GM21723 (cell line): ENCODE data around the gene BAIAP2.
"Not testable (repeated sequence)": the region's sequence is repeated elsewhere in the genome, so short reads cannot be mapped to it uniquely, and the experiment has no call there.

Experiments
- ATAC-seq: cut with Tn5 transposase; IDR thresholded peaks from one replicate; pipeline ENCODE4 v1.9.1; 2021; ENCODE audit warnings: mild to moderate bottlenecking, moderate library complexity; ENCODE audit not compliant: unreplicated experiment

BAIAP2 gene

DNA sequence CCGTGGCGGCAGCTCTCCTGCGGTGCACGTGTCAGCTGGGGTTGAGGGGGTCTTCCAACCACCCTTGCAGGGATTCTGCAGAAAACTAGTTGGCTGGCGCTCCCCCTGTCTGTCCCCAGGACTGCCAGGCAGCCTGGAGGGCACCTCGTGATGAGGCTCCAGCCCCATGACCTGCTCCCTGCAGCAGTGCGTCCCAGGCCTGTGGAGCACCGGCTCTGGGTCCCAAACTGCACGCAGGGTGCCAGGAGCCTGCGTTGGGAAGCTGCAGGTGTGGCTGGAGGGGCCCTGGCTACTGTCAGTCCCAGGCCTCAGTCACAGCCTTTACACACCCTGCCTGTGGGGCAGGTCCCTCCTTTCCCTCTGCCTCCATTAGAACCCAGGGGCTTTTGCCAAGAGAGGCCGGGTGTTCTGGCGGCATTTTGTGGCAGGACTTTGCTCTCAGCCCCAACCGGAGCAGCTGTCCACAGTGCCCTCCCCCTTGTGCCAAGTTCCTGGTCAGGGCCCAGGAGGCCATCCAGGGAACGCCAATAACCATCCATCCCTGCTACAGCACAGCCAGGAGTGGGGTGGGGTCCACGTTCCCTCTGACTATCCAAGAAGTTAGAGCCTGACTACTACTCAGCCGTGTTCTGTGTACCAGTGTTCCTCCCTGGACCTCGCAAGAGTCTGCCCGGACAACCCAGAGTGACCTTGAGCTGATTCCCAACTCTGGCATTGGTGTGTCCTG is 34.2 kb upstream of the BAIAP2 start:
- ATAC-seq, result no peak

DNA sequence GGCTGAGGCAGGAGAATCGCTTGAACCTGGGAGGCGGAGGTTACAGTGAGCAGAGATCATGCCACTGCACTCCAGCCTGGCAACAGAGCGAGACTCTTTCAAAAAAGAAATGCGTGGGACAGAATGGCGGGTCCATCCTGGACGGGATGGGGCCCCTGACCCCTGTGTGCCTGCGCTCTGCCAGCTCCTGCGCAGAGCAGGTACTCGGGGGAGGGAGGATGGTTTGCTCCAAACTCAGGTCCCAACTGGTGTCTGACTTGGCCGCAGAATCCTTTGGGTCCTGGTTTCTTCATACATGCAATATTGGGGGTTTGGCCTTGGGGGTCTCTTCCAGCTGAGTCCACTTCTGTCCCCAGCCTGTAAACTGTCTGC is 33.0 kb upstream of the BAIAP2 start:
- no peak for ATAC-seq

DNA sequence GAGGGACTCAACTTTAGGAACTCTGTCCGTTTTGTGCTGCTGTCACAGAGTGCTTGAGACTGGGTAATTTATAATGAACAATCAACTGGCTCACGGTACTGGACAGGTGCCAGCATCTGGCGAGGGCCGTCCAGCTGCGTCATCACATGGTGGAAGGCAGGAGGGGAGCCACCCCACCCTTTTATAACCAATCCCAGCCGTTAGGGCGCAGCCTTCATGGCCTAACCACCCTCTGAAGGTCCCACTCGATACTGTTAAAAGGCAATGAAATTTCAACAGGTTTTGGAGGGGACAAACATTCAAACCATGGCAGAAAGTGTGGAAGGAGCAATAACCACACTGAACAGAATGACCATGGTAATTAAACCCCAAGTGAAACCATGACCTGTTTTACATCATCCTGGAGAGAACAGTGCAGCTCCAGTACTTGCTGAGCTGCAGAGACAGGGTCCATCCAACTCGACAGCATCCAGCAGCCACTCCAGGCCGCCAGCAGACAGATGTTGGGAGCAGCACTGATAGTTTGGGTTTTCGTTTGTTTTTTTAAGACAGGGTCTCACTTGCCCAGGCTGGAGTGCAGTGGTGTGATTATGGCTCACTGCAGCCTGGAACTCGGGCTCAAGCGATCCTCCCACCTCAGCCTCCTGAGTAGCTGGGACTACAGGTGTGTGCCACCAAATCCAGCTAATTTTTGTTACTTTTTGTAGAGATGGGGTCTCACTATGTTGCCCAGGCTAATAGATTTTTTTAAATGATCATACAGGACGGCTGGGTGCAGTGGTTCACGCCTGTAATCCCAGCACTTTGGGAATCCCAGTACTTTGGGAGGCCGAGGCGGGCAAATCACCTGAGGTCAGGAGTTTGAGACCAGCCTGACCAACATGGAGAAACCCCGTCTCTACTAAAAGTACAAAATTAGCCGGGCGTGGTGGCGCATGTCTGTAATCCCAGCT is 32.3 kb upstream of the BAIAP2 start:
- no peak for ATAC-seq

DNA sequence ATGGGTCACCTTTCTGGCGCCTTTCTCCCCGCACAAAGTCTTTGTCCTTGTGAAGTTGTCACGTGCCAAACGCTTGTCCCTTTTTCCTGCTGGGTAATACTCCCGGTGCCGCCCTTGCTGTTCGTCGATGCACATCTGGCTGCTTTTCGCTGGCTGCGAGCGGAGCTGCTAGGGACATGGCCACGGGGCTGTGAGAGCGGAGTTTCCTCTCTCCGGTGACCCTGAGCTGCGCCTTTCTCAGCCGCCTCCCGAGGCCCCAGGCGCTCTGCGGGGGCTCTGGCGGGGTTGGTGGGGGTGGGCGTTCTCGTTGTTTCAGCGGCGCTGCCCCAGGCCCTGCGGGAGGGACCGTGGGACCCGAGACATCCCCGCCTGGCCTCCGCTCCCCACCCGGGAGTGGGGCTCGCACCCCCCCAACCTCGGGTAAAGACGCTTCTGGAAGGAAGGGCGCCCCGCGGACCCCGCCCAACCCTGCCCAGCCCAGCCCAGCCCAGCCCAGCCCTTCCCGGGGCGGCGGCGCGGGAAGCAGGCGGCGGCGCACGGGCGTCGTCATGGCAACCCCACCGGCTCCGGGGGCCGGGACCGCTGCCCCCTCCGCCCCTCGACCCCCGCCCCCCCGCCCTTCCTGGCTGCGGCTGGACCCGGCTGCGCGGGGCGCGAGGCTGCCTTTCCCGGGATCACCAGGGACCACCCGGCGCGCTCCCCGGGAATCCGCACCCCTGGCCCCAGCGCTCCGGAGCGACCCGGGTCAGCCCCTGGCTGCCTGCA is 31.1 kb upstream of the BAIAP2 start:
- no peak for ATAC-seq

DNA sequence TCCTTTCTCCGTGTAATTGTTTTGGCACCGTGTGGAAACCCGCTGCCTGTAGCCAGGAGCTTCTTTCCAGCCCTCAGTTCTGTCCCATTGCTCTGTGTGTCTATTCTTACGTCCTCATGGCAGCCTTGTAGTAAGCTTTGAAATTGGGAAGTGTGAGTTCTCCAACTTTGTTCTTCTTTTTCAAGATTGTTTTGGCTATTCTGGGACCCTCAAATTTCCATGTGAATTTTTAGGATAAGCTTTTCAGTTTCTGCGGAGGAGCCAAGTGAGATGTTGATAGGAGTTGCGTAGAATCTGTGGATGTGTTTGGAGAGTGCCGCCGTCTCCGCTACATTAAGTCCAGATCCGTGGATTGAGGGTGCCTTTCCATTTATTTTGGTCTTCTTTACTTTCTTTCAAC is 28.1 kb upstream of the BAIAP2 start:
- no peak for ATAC-seq

DNA sequence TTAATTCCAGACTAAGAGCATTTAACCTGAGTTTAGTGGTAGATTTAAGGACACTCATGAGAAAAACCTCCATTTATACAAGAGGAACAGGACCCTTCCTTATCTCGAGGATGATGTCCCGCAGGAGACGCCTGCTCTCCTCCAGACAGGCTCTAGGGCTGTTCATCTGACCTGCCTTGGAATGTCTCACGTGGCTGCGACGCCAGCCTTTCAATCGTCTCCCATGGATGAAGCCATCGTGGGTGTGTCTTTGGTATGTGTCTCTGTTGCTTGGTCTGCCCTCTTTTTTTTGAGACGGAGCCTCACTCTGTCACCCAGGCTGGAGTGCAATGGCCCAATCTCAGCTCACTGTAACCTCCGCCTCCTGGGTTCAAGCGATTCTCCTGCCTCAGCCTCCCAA is 26.8 kb upstream of the BAIAP2 start:
- no peak for ATAC-seq

DNA sequence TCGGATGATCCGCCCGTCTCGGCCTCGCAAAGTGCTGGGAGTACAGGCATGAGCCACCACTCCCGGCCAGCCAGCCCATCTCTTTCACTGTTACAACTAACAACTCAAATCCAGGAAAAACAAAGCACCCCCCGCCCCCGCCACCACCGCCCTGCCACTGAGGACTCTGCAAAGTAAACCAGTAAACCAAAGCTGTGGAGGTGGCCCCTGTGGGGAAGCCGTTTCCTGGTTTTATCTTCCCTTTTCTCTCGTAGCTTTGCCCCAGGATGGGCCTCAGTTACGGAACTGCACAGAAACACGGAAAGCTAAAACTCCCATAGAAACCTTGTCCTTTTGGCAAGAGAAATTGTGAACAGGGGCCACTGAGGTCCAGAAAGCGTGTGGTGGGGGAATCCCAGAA is 25.8 kb upstream of the BAIAP2 start:
- no peak for ATAC-seq

DNA sequence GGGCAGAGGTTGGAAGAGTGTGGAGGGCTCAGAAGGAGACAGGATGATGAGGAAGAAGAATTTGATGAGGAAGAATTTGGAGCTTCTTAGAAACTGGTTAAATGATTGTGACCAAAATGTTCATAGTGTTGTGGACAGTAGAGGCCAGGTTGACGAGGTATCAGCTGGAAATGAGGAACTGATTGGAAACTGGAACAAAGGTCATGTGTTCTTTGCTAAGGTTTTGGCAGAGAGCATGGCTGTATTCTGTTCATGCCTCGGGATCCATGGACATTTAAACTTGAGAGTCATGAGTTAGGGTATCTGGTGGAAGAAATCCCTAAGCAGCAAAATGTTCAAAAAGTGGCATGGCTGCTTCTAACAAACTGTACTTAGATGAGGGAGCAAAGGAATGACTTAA is 24.0 kb upstream of the BAIAP2 start:
- ATAC-seq, result no peak

DNA sequence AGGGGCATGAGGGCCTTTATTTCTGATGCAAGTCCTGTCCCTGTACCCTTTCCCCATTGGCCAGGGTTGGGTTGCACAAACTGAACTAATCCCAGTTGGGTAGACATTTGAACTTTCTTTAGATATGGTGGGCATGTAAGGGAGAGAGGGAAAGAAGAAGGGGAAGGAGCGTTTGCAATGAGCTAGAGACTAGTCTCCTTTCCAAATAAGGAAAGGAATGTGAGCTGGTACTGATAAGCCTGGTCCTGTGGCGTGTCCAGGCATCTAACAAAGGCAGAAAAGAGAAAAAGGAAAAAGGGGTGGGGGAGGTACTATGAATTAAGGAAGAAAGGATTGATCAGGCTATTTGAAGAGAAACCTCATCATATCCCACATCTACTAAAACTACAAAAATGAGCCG is 23.0 kb upstream of the BAIAP2 start:
- ATAC-seq, result no peak

DNA sequence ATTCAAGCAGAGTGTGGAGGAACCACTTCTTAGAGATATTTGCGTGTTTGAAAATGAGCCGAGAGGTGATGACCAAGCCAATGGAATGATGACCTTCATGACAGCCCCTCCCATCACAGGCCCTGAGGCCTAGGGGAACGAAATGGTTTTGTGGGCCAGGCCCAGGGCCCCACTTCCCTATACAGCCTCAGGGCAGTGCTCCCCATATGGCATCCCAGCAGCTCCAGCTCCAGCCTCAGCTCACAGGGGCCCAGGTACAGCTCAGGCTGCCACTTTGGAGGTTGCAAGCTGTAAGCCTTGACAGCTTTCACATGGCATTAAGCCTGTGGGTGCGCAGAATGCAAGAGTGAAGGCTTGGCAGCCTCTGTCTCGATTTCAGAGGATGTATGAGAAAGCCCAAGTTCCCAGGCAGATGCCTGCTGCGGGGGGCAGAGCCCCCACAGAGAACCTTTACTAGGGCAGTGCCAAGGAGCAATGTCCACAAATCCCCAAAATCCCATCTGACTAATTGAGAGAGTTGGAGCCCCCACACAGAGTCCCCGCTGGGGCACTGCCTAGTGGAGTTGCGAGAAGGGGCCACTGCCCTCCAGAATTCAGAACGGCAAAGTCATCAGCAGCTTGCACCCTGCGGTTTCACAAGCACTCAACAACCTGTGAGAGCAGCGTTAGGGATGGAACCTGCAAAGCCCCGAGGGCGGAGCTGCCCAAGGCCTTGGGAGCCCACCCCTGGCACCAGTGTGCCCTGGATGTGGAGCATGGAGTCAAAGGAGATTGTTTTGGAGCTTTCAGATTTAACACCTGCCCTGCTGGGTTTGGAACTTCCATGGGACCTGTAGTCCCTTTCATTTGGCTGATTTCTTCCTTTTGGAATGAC is 22.1 kb upstream of the BAIAP2 start:
- no peak for ATAC-seq

DNA sequence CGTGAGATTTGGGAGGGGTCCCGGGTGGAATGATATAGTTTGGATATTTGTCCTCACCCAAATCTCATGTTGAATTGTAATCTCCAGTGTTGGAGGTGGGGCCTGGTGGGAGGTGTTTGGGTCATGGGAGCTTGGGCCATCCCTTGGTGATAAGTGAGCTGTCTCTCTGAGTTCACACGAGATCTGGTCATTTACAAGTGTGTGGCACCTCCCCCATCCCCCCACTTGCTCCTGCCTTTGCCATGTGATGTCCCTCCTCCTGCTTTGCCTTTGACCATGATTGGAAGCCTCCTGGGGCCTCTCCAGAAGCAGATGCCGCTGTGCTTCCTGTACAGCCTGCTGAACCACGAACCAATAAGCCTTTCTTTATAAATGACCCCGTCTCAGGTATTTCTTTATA is 21.3 kb upstream of the BAIAP2 start:
- ATAC-seq, result no peak

DNA sequence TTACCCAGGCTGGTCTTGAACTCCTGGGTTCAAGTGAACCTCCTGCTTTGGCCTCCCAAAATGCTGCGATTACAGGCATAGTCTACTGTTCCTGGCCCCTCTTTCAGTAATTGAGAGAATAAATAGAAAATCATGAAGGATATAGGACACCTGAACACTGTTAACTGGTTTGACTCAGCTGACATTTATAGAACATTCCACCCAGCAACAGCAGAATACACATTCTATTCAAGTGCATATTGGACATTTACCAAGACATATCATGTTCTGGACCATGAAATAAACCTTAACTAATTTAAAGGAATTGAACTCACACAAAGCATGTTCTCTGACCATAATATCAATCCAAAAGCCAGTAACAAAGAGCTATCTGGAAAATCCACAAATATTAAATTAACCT is 19.8 kb upstream of the BAIAP2 start:
- ATAC-seq, result no peak

DNA sequence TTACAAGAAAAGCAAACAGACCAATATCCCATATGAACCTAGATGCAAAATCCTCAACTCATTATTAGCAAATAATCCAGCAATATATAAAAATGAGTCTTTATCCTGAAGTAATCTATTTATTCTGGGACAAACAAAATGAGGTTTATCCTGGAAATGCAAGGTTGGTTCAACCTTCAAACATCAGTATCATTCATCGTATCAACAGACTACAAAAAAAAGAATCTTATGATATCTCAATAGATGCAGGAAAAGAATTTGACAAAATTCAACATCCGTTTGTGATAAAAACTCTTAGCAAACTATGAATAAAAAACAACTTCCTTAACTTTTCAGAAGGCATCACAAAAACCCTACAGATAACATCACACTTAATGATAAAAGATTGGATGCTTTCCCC is 18.4 kb upstream of the BAIAP2 start:
- ATAC-seq, result no peak

DNA sequence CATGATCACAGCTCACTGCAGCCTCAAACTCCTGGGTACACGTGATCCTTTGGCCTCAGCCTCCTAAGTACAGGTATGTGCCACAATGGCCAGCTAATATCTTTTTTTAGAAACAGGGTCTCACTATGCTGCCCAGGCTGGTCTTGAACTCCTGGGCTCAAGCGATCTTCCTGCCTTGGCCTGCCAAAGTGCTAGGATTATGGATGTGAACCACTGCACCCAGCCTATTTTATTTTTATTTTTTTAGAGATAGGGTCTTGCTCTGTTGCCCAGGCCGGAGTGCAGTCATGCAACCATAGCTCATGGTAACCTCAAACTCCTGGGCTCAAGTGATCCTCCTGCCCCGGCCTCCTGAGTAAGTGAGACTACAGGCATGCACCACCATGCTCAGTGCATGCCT is 17.6 kb upstream of the BAIAP2 start:
- ATAC-seq, result not testable (repeated sequence)

DNA sequence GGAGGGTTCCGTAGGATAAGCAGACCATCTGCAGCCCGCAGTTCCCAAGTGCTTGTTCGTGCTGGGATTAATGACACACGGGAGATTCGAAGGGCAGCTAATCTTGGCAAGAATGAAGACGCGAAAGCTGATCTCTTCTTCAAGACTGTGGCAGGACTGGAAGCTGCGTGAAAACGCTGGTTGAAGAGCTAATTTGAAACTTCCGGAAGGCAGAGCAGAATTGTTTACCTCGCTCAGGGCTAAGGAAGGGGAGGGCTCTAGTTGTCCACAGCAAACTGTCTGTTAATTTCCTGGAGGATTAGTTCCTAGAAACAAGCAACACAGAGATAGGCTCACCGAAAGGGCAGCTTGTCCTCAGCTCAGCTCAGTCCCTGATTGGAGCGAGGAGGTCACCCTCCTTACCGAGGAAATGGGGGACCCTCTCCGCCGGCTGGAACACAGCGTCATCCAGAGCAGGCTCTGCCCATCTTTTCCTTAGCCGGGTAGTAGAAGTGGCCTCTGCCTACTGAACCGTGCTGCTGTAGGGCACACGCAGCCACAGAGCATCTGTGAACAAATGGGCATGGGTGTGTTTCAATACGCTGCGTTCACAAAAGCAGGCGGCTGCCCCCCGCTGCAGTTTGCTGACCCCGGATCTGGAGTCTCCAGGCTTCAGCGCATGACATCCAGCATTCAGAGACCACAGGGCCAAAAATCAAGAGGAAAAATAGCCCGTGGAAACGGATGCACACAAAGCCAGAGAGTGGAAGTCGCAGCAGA is 16.7 kb upstream of the BAIAP2 start:
- ATAC-seq, result no peak

DNA sequence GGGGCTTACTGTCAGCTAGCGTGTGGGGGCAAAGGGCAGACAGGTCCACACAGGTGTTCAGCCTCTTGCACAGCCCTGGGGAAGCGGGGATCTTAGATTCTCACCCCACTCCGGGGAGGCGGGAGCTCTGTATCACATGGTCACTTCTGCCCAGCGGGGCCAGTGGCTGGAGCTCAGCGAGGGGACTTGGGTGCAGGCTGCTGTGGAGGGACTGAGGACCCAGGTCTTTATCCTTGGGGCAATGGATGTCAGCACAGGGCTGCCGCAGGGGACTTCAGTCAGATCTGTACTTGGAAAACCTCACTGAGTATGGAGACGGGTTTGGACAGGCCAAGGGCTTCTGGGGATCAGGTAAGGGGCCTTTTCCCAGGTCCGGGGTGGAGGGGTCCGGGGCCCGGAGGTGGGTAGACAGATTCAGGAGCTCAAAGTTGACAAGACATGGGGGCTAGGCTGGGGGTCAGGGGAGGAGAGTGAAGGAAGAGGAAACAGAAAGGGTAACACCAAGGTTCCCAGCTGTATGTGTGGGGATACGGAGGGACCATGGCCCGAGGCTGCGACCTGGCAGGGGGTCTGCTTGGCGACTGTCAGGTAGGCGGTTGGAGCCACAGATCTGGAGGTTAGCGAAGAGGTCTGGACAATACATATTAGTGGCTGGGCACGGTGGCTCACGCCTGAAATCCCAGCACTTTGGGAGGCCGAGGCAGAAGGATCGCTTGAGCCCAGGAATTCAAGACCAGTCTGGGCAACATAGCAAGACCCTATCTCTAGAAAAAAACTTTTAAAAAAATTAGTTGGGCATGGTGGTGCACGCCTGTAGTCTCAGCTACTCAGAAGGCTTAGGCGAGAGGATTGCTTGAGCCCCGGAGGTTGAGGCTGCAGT is 15.1 kb upstream of the BAIAP2 start:
- ATAC-seq, result no peak

DNA sequence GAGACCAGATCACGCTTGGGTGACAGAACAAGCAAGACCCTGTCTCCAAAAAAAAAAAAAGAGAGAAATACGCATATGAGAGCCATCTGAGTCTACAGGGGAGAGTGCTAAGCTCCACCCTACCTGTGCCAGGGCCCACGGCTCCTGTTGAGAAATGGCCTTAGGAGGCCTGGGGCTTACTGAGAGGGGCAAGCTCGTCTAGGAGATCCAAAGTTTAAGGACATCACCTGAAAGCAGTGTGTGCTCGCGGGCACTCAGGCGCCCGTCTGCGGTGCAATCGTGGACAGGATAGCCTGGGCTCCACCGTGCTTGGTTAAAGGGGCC is 14.5 kb upstream of the BAIAP2 start:
- no peak for ATAC-seq

DNA sequence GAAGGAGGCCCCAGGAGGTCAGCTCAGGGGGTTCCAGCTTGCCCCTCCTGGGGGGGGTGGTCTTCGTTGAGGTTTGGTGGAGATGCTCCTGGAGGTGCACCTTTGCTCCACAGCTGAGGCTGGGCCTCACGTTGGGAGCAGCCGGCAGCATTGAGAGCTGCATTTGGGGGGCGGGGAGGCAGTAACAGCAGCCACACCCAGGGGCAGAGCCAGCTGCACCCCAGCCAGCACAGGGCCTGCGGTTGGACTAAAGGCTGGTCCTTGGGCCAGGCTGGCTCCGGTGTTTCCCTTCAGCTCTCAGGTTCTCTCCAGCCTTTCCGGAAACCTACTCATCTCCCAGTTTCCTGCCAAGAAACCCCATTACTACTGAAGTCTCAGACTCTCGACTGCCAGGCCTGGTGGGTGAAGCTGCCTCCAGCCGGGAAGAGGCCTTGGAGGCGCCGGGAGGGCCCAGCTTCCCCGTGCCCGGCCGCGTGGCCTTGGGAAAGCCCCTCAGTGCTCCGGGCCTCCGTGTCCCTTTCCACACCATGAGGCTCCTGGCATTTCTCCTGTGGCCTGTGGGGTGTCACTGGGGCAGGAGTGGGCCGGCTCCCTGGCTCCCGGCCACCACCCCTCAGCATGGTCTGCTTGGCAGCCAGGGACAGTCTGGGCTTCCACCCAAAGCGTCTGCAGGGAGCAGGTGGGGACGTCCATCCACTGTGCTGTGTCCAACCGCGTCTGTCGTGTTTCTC is 14.0 kb upstream of the BAIAP2 start:
- ATAC-seq, result no peak
